Measurements from ENCODE around the gene CFAP69.

- TF ChIP-seq, protein P1, sequence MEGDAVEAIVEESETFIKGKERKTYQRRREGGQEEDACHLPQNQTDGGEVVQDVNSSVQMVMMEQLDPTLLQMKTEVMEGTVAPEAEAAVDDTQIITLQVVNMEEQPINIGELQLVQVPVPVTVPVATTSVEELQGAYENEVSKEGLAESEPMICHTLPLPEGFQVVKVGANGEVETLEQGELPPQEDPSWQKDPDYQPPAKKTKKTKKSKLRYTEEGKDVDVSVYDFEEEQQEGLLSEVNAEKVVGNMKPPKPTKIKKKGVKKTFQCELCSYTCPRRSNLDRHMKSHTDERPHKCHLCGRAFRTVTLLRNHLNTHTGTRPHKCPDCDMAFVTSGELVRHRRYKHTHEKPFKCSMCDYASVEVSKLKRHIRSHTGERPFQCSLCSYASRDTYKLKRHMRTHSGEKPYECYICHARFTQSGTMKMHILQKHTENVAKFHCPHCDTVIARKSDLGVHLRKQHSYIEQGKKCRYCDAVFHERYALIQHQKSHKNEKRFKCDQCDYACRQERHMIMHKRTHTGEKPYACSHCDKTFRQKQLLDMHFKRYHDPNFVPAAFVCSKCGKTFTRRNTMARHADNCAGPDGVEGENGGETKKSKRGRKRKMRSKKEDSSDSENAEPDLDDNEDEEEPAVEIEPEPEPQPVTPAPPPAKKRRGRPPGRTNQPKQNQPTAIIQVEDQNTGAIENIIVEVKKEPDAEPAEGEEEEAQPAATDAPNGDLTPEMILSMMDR (IDR thresholded peaks at IDR 0.05), result no peak
- no peak for TF ChIP-seq POLR2A (IDR thresholded peaks at IDR 0.05; ENCODE audit: low read depth)
- no peak for TF ChIP-seq POLR2AphosphoS5 (IDR thresholded peaks at IDR 0.05)
- TF ChIP-seq EP300 (IDR thresholded peaks at IDR 0.05), result no peak
Measured at GRCh38 chr7:90261441-90261840, 16.5 kb downstream of the CFAP69 start.

Measured in esophagus muscularis mucosa (tissue), 4 donors.